T47D (cell line): ENCODE data around the gene WWTR1.
A peak's percentile ranks its signal among the peaks of the same experiment; 100 is the strongest.

ENCODE experiments used
- DNase-seq, 2 experiments: peaks; one replicate each; pipeline versions ENCODE4 v3.0.0 to v3.0.0-alpha.2; 2011 to 2012; ENCODE audit warnings: low read depth in 1 of 2, low spot score in 1 of 2
- JUND ChIP-seq: IDR thresholded peaks from 2 replicates; pipeline ENCODE4 v1.6.1; 2012; ENCODE audit warnings: low read depth
- in situ Hi-C: cut with HindIII; loops from 2 replicates; pipeline ENCODE4 v1.10.0; 2016; ENCODE audit warnings: low sequenced_read_pairs, low pct_unique_long_range_greater_than_20kb

Gene WWTR1

DNA sequence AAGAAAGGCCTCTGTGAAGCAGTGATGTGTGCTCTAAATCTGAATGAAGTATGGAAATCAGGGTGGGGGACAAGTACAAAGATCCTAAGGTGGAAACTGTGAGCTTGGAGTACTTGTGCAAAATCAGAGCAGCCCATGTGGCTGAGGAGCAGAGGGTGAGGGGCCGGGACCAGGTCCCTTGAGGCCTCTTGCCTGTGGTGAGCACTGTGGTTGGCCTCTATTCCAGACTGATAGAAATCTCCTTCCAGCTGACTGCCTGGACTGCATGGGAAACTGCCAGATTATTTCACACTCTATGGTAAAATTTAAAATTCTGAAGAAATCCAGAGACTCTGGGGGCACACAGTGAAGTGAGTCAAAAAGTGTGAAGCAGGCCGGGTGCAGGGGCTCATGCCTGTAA, 101.9 kb downstream of the WWTR1 start:
- DNase-seq, result no peak
- no peak for TF ChIP-seq JUND
- in situ Hi-C loops, result no loop called here

GRCh38 chr3:149554826-149555225, 103.0 kb downstream of the WWTR1 start:
- no peak for TF ChIP-seq JUND
- in situ Hi-C loops, result no loop called here
- DNase-seq, result no peak

- in situ Hi-C loops, result no loop called here
- DNase-seq, result no peak
- no peak for TF ChIP-seq JUND
Observed at GRCh38 chr3:149553781-149554451, 103.9 kb downstream of the WWTR1 start.

DNA sequence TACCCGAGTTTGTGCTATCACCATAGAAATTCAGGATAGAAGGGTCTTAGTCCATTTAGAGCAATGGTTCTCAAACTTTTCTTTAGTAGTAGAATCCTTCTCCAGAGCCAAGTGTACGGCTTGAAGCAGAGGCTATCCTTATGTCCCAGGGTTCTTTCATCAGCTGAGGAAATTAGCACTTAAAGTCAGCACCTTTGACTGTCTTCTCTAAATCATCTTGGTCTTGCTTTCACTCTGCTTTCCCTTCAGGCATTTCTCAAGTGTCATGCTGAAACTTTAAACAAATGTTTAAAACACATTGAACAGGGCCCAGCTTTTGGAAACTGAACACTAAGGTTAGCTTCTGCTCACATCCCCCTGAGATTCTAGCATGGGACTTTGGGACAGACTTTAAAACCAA, 105.1 kb downstream of the WWTR1 start:
- in situ Hi-C loops, result no loop called here
- no peak for DNase-seq
- TF ChIP-seq JUND, result no peak

GRCh38 chr3:149551500-149551899, 106.3 kb downstream of the WWTR1 start:
- in situ Hi-C loops, result no loop called here
- no peak for DNase-seq
- TF ChIP-seq JUND, result no peak

DNA sequence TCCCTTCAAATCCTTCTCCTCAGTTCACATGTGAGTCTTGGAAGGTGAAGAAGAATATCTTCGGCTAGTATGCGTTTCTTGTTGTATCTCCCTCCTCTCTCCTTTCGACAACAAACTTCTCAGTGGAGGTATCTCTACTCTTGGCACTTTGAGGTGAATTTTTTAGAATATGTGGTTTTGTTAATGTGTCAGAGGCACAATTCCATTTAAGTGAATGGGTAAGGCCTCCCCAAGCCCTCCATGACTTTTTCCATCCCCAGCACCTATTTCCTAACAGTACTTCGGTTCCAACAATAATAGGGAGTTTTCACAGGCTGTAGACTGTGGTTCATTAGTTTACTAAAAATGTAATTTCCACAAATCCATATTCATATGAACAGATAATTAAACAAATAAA, 109.2 kb downstream of the WWTR1 start:
- no peak for TF ChIP-seq JUND
- no peak for DNase-seq
- in situ Hi-C loops, result no loop called here

GRCh38 chr3:149547954-149548668, 109.7 kb downstream of the WWTR1 start:
- TF ChIP-seq JUND, result no peak
- in situ Hi-C loops, result no loop called here
- DNase-seq, result peak; percentile 52 to 87

GRCh38 chr3:149547413-149547812, 110.4 kb downstream of the WWTR1 start:
- no peak for DNase-seq
- in situ Hi-C loops, result no loop called here
- no peak for TF ChIP-seq JUND

DNA sequence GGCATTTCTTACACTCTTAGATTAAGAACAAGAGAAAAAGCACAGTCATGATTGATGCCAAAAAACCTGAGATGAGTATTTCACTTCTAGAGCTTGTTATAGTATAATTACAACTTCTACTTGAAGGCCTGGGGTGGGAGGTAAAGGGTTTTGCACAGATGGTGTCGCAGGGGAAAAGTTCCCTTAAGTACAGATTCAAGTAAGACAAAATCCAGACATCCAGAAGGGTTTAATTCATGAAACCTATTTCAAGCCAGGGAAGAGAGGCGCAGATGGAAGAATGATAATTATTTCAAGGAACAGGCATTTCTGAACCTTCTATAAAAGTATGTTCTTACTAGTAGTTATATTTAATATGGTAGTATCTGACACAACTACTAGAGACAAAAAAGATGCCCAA, 112.8 kb downstream of the WWTR1 start:
- TF ChIP-seq JUND, result no peak
- no peak for DNase-seq
- in situ Hi-C loops, result no loop called here

DNA sequence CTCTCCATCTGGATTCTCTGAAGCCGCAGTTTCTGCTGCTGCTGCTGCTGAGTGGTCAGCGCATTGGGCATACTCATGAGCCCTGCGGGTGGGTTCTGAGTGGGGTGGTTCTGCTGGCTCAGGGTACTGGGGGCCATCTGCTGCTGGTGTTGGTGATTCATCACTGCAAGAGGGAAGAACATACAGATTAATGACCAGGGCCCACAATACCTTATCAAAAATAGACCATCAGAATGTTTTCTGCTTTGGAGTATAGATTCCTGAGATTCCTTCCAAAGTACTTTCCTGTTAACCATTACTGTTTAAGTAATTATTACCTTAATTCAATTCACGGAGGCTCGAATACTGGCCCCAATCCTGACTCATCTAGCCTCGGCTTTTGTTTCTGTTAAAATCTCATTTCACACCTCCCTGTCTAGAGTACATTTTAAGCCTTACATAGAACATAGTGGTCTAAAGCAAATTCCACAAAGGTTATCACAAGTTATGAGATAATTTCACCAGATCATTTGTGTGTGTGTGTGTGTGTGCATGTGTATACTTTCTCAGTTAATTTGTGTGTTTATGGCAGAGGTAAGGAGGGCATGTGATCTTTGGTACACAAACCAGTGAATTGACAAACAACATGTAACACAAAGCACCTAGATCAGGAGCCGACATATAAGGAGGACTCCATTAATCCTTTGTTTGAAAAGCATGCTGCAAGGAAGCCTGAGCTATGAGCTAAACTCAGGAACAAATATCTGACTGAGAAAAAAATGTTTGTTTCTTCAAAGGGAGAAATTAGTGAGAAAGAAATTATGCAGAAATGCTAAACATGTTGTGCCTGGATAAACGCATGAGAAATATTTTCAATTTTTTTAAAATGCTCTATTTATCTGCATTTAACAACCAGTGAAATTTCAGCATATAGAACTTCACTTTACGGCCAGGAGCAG, 115.2 kb downstream of the WWTR1 start:
- in situ Hi-C loops, result no loop called here
- no peak for DNase-seq
- no peak for TF ChIP-seq JUND

DNA sequence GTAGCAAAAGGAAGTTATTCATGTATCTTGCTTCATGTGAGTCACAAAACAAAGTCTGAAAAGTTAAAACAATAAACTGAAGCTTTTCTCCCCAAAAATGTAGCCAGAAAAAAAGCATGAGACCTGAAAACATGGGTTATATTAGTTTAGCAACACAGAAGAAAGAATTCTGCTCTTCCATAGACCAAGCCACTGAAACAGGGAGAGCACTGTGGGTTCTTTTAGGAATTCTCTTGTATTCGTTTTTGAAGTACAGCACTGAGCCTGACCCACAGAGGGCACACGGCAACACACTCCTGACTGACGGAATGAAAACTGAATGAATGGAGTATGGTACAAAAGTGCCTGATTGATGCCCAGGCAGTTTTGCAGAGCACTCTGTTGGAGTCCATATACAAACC, 116.7 kb downstream of the WWTR1 start:
- DNase-seq, result peak in 1 of 2 experiments; percentile 48
- no peak for TF ChIP-seq JUND

DNA sequence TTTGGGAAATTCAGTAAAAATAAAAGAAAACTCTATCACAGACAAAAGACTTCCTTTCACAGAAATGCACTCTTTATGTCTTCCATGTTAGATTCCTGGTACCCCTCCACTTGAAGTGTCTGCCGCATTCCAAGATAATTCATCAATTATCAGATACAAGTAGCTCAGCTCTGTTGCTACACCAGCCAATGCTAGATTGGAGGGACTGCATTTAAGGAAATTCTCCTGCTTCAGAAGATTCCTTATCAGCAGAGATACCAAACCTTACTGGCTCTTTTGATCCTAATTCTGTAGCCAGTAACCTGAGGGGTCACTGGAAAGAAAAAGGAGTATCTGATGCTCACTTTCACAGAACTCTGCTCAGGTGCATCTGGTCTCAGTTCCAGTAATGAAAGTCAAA, 119.5 kb downstream of the WWTR1 start:
- in situ Hi-C loops, result no loop called here
- no peak for DNase-seq
- TF ChIP-seq JUND, result no peak

More for the DNA sequence above, 116.7 kb downstream of the WWTR1 start:
- in situ Hi-C loops, result no loop called here

- in situ Hi-C loops, result no loop called here
- peak in 1 of 2 experiments; percentile 36 for DNase-seq
- TF ChIP-seq JUND, result no peak
Observed at GRCh38 chr3:149536429-149536828, 121.4 kb downstream of the WWTR1 start.
